Body of pancreas (tissue), 4 donors: ENCODE results near the gene CSNK1A1L. TPM values are rescaled to one million over a fixed set of nuclear protein-coding genes. Genes with fewer than 3 reads are reported as not detected.

Experiments used
- ATAC-seq: fragments of 150-250 bp; one replicate; pipeline ENCODE4 v1.9.1; 2016
- DNase-seq, 4 donors: peaks; one replicate each; pipeline ENCODE4 v3.0.0-alpha.2; 2019
- H3K27ac ChIP-seq, 4 donors: fragments of 200-600 bp; sonication (generic); 1 replicate in 3 of 4; 2 replicates in 1 of 4; pipeline versions ENCODE4 v1.5.1 to v1.6.1; 2016 to 2019; ENCODE audit warnings: mild to moderate bottlenecking in 1 of 4, mixed read lengths in 1 of 4, moderate library complexity in 1 of 4
- H3K27me3 ChIP-seq, 2 donors: fragments of 200-600 bp; sonication (generic); one replicate each; pipeline ENCODE4 v1.6.0; 2016; ENCODE audit warnings: mild to moderate bottlenecking in 1 of 2
- H3K36me3 ChIP-seq, 2 donors: fragments of 200-600 bp; sonication (generic); replicated peaks in 1 of 2; 2 replicates each; pipeline ENCODE4 v1.5.1; 2016; ENCODE audit warnings: low read depth in 2 of 2; ENCODE audit not compliant: insufficient read depth in 1 of 2
- H3K4me1 ChIP-seq: fragments of 200-600 bp; sonication (generic); one replicate; pipeline ENCODE4 v1.6.0; 2016
- H3K4me3 ChIP-seq, 2 donors: fragments of 200-600 bp; sonication (generic); 1 replicate in 1 of 2; 2 replicates in 1 of 2; pipeline ENCODE4 v1.5.1; 2016 to 2019
- H3K9me3 ChIP-seq, 3 donors: fragments of 200-600 bp; sonication (generic); 1 replicate in 2 of 3; 2 replicates in 1 of 3; pipeline ENCODE4 v1.5.1; 2016
- POLR2A ChIP-seq, 3 donors: fragments of 450-650 bp; IDR thresholded peaks; one replicate each; pipeline ENCODE4 v1.6.1; 2016; ENCODE audit warnings: antibody characterized with exemption in 3 of 3, mild to moderate bottlenecking in 2 of 3
- WGBS, 2 donors: methylation state at CpG; one replicate each; pipeline ENCODE4 v1.1.5; 2017; 5-methylcytosine and 5-hydroxymethylcytosine counted together
- intact Hi-C: fragments of 100-400 bp; cut with DNase I; formaldehyde crosslinking; loops from one replicate; pipeline ENCODE4 v1.15.1; 2023
- total RNA-seq, 2 donors: library from RNA; depleted of rRNA; stranded (reverse); fragments of >200 nt; gene quantifications; one replicate each; pipeline ENCODE4 v1.1.0, GENCODE V29; 2016
- TF ChIP-seq, protein P1 (sequence below), 7 experiments: fragments of 450-650 bp in 4 of 7; fragments of 200-600 bp in 3 of 7; sonication (generic) in 3 of 7; IDR thresholded peaks; one replicate each; pipeline ENCODE4 v1.5.1; 2016 to 2019; ENCODE audit warnings: antibody characterized with exemption in 7 of 7

CSNK1A1L gene
- total RNA-seq, 2 donors from 2014 or later = not detected

DNA sequence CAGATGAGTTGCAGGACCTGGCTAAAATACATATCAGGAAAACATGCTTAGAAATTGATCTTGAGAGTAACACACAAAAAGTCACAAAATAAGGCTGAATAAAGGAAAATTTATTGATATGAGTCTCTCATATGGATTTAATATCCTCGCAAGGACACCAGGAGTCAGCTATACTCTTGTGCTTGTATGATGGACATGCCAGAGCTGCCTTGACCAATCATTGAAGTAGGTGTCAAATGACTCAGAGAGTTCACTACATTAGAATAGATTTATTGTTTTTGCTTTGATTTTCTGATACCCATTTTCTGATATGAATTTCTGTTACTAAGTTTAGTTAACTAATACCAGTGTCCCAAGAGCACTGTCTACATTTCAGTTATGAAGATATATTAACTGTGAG is 37.4 kb upstream of the CSNK1A1L start:
- Histone ChIP-seq H3K27me3 (no peaks in the 10 kb centered on the region), H3K4me3 (no peak overlapping the region), H3K27ac (no peak overlapping the region), H3K4me1 (no peaks in the 10 kb centered on the region), H3K9me3 (no peaks in the 10 kb centered on the region), H3K36me3 (no peaks in the 10 kb centered on the region)
- no peak for TF ChIP-seq POLR2A (IDR thresholded peaks at IDR 0.05)
- TF ChIP-seq, protein P1, sequence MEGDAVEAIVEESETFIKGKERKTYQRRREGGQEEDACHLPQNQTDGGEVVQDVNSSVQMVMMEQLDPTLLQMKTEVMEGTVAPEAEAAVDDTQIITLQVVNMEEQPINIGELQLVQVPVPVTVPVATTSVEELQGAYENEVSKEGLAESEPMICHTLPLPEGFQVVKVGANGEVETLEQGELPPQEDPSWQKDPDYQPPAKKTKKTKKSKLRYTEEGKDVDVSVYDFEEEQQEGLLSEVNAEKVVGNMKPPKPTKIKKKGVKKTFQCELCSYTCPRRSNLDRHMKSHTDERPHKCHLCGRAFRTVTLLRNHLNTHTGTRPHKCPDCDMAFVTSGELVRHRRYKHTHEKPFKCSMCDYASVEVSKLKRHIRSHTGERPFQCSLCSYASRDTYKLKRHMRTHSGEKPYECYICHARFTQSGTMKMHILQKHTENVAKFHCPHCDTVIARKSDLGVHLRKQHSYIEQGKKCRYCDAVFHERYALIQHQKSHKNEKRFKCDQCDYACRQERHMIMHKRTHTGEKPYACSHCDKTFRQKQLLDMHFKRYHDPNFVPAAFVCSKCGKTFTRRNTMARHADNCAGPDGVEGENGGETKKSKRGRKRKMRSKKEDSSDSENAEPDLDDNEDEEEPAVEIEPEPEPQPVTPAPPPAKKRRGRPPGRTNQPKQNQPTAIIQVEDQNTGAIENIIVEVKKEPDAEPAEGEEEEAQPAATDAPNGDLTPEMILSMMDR (IDR thresholded peaks at IDR 0.05) = no peak
- 91 to 94% methylated on average over 1 of the region's 1 CpG for WGBS, 2 donors
- intact Hi-C loops = no loop called here
- DNase-seq (no peak), ATAC-seq (no peak)

DNA sequence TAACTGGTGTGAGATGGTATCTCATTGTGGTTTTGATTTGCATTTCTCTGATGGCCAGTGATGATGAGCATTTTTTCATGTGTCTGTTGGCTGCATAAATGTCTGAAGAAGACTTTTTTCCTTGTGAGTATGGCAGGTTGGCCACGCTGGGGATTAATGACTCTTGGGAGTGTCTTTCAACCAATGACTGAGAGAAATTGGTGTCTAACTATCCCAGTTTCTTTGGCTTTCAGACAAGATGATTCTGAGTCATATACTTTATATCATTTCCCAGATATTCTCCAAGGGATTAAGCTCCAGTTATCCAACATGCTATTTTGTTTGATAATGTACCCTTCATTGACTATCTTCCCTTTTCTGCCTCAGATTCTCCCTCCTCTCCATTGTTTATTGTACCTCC is 35.5 kb upstream of the CSNK1A1L start:
- 44 to 82% methylated on average over 1 of the region's 1 CpG for WGBS, 2 donors
- Histone ChIP-seq H3K36me3 (no peaks in the 10 kb centered on the region), H3K9me3 (no peaks in the 10 kb centered on the region), H3K4me1 (no peaks in the 10 kb centered on the region), H3K27ac (no peak overlapping the region), H3K27me3 (no peaks in the 10 kb centered on the region), H3K4me3 (no peak overlapping the region)
- ATAC-seq = no peak
- intact Hi-C loops = no loop called here
- TF ChIP-seq, protein P1 (IDR thresholded peaks at IDR 0.05) = no peak
- no peak for TF ChIP-seq POLR2A (IDR thresholded peaks at IDR 0.05)
- DNase-seq = no peak

DNA sequence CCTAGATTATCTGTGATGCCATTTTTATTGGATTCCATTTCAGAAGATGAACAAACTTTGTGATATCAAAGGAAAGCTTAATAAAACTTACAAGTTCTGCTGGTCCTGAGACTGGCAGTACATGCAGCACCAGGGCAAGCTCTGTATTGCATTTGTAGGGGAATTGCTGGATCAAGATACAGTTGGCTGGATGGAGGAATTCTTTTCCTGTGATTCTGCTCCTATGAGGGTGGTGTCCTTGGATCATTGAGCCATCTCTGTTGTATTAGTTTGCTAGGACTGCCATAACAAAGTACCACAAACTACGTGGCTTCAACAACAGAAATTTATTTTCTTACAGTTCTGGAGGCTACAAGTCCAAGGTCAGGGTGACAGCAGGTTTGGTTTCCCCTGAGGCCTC is 33.9 kb upstream of the CSNK1A1L start:
- no peaks in the 10 kb centered on the region for H3K27me3 ChIP-seq
- H3K9me3 ChIP-seq = no peaks in the 10 kb centered on the region
- no peak overlapping the region for H3K4me3 ChIP-seq
- H3K36me3 ChIP-seq = no peaks in the 10 kb centered on the region
- DNase-seq (no peak), ATAC-seq (no peak)
- 30 to 36% methylated on average over 1 of the region's 1 CpG for WGBS, 2 donors
- no peaks in the 10 kb centered on the region for H3K4me1 ChIP-seq
- intact Hi-C loops = no loop called here
- H3K27ac ChIP-seq = no peak overlapping the region
- TF ChIP-seq, protein P1 (IDR thresholded peaks at IDR 0.05) = no peak
- TF ChIP-seq POLR2A (IDR thresholded peaks at IDR 0.05) = no peak

DNA sequence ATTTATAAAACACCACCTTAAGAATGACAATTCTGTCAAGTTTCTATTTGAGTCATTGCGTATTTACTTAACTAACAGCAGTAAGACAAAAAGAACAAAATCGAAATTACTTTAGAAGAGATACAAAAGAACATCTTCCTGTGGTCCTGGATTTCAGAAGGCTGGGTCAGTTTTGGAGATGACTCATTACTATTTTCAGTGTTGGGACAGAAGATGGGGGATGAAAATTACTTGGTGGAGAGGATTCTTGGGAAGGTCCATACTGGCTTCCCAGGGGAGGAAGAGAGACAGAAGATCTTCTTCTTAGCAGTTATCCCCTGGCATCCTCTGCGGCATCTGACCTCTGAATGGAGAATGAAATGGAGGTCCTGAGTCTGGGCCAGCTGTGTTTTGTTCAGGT is 33.5 kb upstream of the CSNK1A1L start:
- no peaks in the 10 kb centered on the region for H3K9me3 ChIP-seq
- no peak overlapping the region for H3K4me3 ChIP-seq
- H3K27me3 ChIP-seq = no peaks in the 10 kb centered on the region
- WGBS, 2 donors = 78 to 84% methylated on average over 3 of the region's 3 CpGs
- no peaks in the 10 kb centered on the region for H3K4me1 ChIP-seq
- intact Hi-C loops = no loop called here
- H3K36me3 ChIP-seq = no peaks in the 10 kb centered on the region
- DNase-seq (no peak), ATAC-seq (no peak)
- no peak for TF ChIP-seq POLR2A (IDR thresholded peaks at IDR 0.05)
- TF ChIP-seq, protein P1 (IDR thresholded peaks at IDR 0.05) = no peak
- no peak overlapping the region for H3K27ac ChIP-seq

DNA sequence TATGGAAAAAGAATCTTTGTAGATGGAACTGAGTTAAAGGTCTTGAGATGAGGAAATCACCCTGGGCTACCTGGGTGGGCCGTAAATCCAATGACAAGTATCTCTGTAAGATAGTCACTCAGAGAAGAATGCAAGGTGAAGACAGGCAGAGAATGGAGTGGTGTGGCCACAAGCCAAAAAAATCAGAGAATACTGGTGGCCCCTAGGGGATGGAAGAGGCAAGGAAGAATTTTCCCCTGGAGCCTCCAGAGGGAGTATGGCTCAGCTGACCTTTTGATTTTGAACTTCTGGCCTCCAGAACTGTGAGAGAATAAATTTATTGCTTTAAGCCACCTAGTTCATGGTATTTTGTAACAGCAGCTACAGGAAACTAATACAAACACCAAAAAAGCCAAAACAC is 32.7 kb upstream of the CSNK1A1L start:
- no peaks in the 10 kb centered on the region for H3K9me3 ChIP-seq
- H3K36me3 ChIP-seq = no peaks in the 10 kb centered on the region
- H3K4me1 ChIP-seq = no peaks in the 10 kb centered on the region
- intact Hi-C loops = no loop called here
- no peak overlapping the region for H3K4me3 ChIP-seq
- no peak for ATAC-seq
- WGBS, 2 donors = 38 to 90% methylated on average over 1 of the region's 1 CpG
- no peaks in the 10 kb centered on the region for H3K27me3 ChIP-seq
- no peak for TF ChIP-seq POLR2A (IDR thresholded peaks at IDR 0.05)
- TF ChIP-seq, protein P1 (IDR thresholded peaks at IDR 0.05) = no peak
- H3K27ac ChIP-seq = no peak overlapping the region
- DNase-seq = no peak
